Dendritic cell treated with granulocyte-macrophage colony-stimulating factor and Interleukin-4, amounts not matched to agents 40 ng/mL and 50 ng/mL, for 4 days (primary cell): ENCODE results near the gene IBA57.
"Not testable (repeated sequence)": the region's sequence is repeated elsewhere in the genome, so short reads cannot be mapped to it uniquely, and the experiment has no call there.

ENCODE experiments used
- H3K27ac Mint-ChIP-seq: one replicate; pipeline ENCODE4 v1.8.0; 2022; ENCODE audit warnings: mild to moderate bottlenecking, mixed read lengths
- H3K27me3 Mint-ChIP-seq: one replicate; pipeline ENCODE4 v1.8.0; 2022; ENCODE audit warnings: mild to moderate bottlenecking, mixed read lengths
- H3K36me3 Mint-ChIP-seq: one replicate; pipeline ENCODE4 v1.8.0; 2022; ENCODE audit warnings: low read depth, mixed read lengths
- H3K4me1 Mint-ChIP-seq: one replicate; pipeline ENCODE4 v1.8.0; 2022; ENCODE audit warnings: low read depth, mixed read lengths
- H3K4me3 Mint-ChIP-seq: one replicate; pipeline ENCODE4 v1.8.0; 2022; ENCODE audit warnings: mild to moderate bottlenecking, moderate library complexity, mixed read lengths
- H3K9me3 Mint-ChIP-seq: one replicate; pipeline ENCODE4 v1.8.0; 2022; ENCODE audit warnings: mixed read lengths
- intact Hi-C: fragments of 100-400 bp; cut with micrococcal nuclease; formaldehyde crosslinking; loops from one replicate; pipeline ENCODE4 v1.15.0; 2022

The IBA57 gene

DNA sequence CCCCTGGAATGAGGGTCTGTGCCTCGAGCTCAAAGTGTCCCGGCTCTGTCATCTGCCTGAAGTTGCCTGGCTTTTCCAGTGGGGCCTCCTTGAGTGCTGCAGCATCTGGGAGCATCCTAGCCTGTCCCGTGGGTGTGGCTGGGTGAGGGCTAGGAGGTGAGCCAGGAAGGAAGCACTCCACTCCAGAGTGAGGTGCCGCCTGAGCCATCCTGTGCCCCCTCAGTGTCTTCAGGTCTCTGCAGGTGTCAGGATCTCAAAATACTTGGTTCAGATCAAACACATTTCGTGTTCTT lies 11.5 kb downstream of the IBA57 start:
- Mint-ChIP-seq H3K4me1 (peaks cover 21% of the 10 kb centered on the region), H3K9me3 (no peaks in the 10 kb centered on the region), H3K27ac (no peak overlapping the region), H3K36me3 (peaks cover 19% of the 10 kb centered on the region), H3K4me3 (no peak overlapping the region), H3K27me3 (no peaks in the 10 kb centered on the region)
- intact Hi-C loops = no loop called here

DNA sequence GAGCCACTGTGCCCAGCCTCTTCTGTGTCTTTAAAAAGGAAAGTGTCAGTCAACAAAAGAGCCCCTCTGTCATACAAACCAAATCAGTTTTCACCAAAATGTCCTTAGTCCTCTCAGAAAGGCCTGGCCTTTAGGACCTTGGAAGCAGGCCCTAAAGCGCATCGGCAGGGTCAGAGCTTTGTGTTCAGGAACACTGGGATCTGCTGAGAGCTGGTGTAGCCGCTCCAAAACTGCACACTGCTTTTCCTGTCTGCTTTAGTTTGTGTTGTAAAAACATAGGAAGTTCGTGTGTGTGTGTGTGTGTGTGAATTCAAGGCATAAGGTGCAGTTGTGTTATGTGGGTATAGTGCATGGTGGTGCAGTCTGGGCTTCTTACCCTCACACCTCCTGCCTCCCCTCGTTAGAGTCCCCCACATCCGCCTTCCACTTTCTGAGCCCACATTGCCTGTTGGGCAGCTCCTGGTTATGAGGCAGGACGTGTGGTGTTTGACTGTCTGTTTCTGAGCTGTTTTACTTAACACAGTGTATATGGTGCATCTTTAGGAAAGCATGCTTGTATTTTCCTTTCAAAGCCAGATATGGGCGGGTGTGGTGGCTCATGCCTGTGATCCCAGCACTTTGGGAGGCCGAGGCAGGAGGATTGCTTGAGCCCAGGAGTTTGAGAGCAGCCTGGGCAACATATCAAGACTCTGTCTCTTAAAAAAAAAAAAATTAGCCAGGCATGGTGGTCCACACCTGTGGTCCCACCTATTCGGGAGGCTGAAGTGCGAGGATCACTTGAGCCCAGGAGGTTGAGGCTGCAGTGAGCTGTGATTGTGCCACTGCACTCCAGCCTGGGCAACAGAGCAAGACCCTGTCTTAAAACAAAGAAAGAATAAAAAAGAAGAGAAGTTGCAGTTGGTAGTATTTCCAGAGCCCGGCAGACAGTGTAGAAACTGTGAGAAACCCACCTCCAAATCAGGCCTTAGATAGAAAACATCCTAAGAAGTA lies 12.4 kb downstream of the IBA57 start:
- Mint-ChIP-seq H3K27ac (peak overlapping the region; percentile 58), H3K4me3 (no peak overlapping the region), H3K27me3 (no peaks in the 10 kb centered on the region), H3K36me3 (peaks cover 19% of the 10 kb centered on the region), H3K9me3 (no peaks in the 10 kb centered on the region), H3K4me1 (peaks cover 21% of the 10 kb centered on the region)
- intact Hi-C loops = no loop called here

DNA sequence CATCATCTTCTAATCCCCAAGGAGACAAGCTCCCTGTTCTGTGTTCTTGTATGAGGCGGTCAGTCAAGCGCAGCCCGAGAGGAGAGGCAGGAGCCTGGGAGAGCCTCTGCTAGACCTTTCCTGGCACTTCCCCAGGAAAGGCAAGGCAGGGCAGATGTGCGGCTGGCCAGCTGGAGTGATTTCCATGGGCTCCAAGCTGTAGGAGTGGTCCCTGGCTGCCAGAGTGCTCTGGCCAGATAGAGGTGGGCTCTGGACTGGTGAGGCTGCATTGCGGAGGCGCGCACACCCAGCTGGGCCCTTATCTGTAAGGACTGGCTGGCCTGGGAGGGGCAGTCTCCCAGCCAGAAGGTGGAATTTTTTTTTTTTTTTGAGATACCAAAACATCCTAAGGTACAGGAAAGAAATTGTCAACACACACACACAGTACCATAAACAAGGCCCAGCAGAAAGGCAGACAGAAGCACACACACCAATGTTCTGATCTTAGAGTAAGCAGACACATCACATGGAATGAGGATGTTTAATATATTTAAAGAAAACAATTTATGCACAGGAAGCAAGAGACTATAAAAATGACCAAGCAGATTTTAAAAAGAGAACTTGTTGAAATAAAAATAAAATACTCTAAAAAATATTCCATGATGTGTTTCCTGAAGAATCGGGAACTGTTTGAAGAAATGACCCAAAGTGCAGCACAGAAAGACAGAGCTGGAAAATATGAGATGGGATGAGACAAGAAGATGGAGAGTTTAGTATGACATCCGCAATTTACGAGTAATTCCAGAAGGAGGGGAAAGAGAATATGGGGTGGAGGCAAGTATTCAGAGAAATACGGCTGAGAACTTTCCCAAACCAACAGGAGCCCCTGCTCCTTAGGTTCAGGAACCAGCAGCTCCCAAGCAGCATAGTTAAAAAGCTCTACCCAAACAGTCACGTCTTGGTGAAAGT lies 13.4 kb downstream of the IBA57 start:
- H3K27ac Mint-ChIP-seq = peak overlapping the region; percentile 58
- no peaks in the 10 kb centered on the region for H3K27me3 Mint-ChIP-seq
- no peaks in the 10 kb centered on the region for H3K9me3 Mint-ChIP-seq
- no peak overlapping the region for H3K4me3 Mint-ChIP-seq
- peaks cover 19% of the 10 kb centered on the region for H3K36me3 Mint-ChIP-seq
- H3K4me1 Mint-ChIP-seq = peaks cover 21% of the 10 kb centered on the region
- intact Hi-C loops = no loop called here

DNA sequence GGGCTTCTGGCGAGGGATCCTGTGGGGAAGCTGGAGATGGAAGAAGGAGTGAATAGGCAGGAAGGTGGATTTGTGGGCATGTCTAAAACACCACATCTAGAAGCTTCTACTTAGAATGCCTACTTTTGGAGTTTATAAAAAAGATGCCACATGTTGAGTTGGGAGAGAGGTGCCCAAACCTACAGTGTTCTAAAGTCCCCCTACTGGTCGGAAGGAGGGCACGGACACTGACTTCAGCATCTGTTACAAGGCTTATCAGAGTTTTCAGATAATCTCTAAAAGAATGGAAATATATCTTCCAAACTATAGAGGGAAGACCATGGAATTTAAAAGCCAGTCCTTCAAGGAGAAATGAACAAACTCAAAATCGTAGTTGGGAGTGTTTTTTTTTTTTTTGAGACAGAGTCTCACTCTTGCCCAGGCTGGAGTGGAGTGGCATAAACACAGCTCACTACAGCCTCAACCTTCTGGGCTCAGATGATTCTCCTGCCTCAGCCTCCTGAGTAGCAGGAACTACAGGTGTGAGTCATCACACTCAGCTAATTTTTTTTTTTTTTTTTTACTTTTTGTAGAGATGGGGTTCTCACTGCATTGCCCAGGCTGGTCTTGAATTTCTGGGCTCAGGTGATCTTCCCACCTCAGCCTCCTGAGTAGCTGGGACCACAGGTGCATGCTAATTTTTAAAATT lies 14.8 kb downstream of the IBA57 start:
- Mint-ChIP-seq H3K36me3 (peaks cover 15% of the 10 kb centered on the region), H3K9me3 (no peaks in the 10 kb centered on the region), H3K27ac (no peak overlapping the region), H3K27me3 (no peaks in the 10 kb centered on the region), H3K4me3 (no peak overlapping the region), H3K4me1 (peaks cover 21% of the 10 kb centered on the region)
- intact Hi-C loops = no loop called here

- Mint-ChIP-seq H3K9me3 (no peaks in the 10 kb centered on the region), H3K27ac (no peak overlapping the region), H3K36me3 (peaks cover 8% of the 10 kb centered on the region), H3K27me3 (no peaks in the 10 kb centered on the region), H3K4me1 (peaks cover 21% of the 10 kb centered on the region), H3K4me3 (no peak overlapping the region)
- intact Hi-C loops = no loop called here
These were observed 15.5 kb downstream of the IBA57 start for GRCh38 chr1:228180959-228181644.

DNA sequence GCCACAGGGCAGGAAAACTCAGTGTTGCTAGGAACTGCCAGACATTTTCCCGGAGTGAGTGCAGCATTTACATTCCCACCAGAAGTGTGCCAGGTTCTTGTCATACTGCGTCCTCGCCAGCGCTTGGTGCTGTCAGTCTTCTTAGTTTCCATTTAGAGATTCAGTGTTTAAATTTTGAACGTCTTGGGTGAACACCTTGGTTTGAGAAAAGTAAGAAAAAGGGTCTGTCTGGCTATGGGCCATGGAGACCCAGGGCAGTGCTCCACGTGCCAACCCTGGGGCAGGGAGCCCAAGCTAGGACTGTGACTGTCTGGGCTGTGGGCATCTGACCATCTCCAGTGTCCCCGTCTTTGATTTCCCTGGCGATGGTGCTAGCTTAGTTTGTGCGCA lies 16.0 kb downstream of the IBA57 start:
- H3K4me3 Mint-ChIP-seq = no peak overlapping the region

DNA sequence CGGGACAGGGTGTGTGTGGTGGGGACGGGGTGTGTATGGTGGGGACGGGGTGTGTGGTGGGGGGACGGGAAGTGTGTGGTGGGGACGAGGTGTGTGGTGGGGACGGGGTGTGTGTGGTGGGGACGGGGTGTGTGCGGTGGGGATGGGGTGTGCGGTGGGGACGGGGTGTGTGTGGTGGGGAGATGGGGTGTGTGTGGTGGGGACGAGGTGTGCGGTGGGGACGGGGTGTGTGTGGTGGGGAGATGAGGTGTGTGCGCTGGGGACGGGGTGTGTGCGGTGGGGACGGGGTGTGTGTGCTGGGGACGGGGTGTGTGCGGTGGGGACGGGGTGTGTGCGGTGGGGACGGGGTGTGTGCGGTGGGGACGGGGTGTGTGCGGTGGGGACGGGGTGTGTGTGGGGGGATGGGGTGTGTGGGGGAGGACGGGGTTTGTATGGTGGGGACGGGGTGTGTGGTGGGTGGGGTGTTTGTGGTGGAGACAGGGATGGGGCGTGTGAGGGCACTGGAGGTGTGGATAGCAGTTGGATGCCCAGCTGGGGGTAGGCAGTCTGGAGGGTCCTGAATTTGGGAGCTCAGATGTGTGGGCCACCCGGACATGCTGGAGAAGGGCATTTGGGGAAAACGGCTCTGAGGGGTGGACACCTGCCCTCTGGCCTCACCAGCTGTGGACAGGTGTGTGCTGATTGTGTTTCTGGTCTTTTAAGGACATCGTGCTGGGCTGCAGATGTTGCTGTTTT lies 16.9 kb downstream of the IBA57 start:
- Mint-ChIP-seq H3K27me3 (no peaks in the 10 kb centered on the region), H3K4me3 (no peak overlapping the region), H3K4me1 (peaks cover 21% of the 10 kb centered on the region), H3K36me3 (no peaks in the 10 kb centered on the region), H3K27ac (no peak overlapping the region), H3K9me3 (no peaks in the 10 kb centered on the region)
- intact Hi-C loops = no loop called here

More for the DNA sequence above, 16.0 kb downstream of the IBA57 start:
- no peak overlapping the region for H3K27ac Mint-ChIP-seq
- no peaks in the 10 kb centered on the region for H3K27me3 Mint-ChIP-seq
- intact Hi-C loops = no loop called here
- H3K36me3 Mint-ChIP-seq = peaks cover 2% of the 10 kb centered on the region
- peaks cover 21% of the 10 kb centered on the region for H3K4me1 Mint-ChIP-seq
- no peaks in the 10 kb centered on the region for H3K9me3 Mint-ChIP-seq

- H3K4me3 Mint-ChIP-seq = no peak overlapping the region
- H3K27me3 Mint-ChIP-seq = no peaks in the 10 kb centered on the region
- H3K4me1 Mint-ChIP-seq = peaks cover 6% of the 10 kb centered on the region
- intact Hi-C loops = no loop called here
- no peaks in the 10 kb centered on the region for H3K9me3 Mint-ChIP-seq
- H3K36me3 Mint-ChIP-seq = no peaks in the 10 kb centered on the region
- no peak overlapping the region for H3K27ac Mint-ChIP-seq
These were observed 18.5 kb downstream of the IBA57 start for GRCh38 chr1:228184152-228184551.

DNA sequence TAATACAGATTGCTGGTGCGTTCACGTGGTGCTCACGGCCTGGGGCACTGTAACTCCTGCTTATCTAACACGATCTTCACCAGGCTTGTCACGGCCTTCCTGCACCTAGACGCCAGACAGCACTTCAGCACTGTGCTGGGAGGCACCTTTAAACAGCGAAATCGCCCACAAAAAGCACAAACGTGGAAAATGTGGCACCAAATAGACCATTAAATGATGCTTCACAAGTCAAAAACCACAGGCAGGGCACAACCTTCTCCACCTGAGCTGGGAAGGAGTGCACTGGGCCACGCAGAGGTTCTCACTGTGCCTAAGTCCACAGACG lies 20.0 kb downstream of the IBA57 start:
- Mint-ChIP-seq H3K27me3 (no peaks in the 10 kb centered on the region), H3K36me3 (no peaks in the 10 kb centered on the region), H3K27ac (no peak overlapping the region), H3K9me3 (no peaks in the 10 kb centered on the region), H3K4me3 (no peak overlapping the region), H3K4me1 (no peaks in the 10 kb centered on the region)
- intact Hi-C loops = no loop called here

DNA sequence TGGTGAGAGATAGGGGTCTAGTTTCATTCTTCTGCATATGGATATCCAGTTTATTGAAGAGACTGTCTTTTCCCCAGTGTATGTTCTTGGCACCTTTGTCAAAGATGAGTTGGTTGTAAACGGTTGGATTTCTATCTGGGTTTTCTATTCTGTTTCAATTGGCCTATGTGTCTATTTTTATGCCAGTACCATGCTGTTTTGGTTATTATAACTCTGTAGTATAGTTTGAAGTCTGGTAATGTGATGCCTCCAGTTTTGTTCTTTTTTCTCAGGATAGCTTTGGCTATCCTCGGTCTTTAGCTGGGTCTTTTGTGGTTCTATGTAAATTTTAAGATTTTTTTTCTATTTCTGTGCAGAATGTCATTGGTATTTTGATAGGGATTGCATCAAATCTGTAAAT lies 22.6 kb downstream of the IBA57 start:
- H3K4me3 Mint-ChIP-seq, H3K27ac Mint-ChIP-seq, H3K9me3 Mint-ChIP-seq, H3K36me3 Mint-ChIP-seq, H3K4me1 Mint-ChIP-seq, H3K27me3 Mint-ChIP-seq, intact Hi-C loops: not testable (repeated sequence)

- no peaks in the 10 kb centered on the region for H3K36me3 Mint-ChIP-seq
- H3K27me3 Mint-ChIP-seq = no peaks in the 10 kb centered on the region
- H3K4me1 Mint-ChIP-seq = no peaks in the 10 kb centered on the region
- intact Hi-C loops = no loop called here
- no peaks in the 10 kb centered on the region for H3K9me3 Mint-ChIP-seq
- no peak overlapping the region for H3K4me3 Mint-ChIP-seq
- H3K27ac Mint-ChIP-seq = no peak overlapping the region
These were observed 24.6 kb downstream of the IBA57 start for GRCh38 chr1:228190182-228190581.

DNA sequence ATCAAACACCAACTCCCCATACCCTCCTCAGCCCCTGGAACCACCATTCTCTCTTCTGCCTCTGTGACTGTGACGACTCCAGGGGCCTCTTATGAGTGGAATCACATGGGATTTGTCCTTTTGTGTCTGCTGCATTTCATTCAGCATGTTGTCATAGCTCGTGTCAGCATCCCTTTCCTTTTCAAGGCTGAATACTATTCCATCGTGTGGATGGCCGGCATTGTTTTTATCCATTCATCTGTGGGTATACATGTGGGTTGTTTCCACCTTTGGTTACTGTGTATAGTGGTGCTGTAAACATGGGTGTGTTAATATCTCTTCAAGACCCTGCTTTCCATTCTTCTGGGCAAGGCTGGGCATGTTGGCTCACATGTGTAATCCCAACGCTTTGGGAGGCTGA lies 25.2 kb downstream of the IBA57 start:
- H3K4me1 Mint-ChIP-seq = no peaks in the 10 kb centered on the region
- no peak overlapping the region for H3K27ac Mint-ChIP-seq
- no peaks in the 10 kb centered on the region for H3K36me3 Mint-ChIP-seq

DNA sequence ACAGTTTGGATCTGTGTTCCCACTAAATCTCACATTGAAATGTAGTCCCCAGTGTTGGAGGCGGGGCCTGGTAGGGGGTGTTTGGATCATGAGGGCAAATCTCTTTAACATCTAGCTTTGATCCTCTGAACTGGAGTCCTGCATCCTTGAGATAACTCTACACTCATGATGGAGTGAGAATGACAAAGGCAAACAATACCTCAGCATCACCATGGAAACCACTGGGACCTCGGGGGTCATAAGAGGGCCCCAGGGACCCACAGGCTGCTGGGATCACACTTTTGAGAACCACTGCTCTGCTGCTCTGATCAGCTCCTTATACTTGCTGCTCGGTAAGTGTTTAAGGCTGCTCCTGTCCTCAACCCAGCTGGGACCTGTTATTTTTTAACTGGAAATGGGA lies 28.8 kb downstream of the IBA57 start:
- H3K4me1 Mint-ChIP-seq = no peaks in the 10 kb centered on the region
- peaks cover 7% of the 10 kb centered on the region for H3K36me3 Mint-ChIP-seq
- H3K4me3 Mint-ChIP-seq = no peak overlapping the region
- intact Hi-C loops = no loop called here
- peaks cover 22% of the 10 kb centered on the region for H3K9me3 Mint-ChIP-seq
- no peak overlapping the region for H3K27ac Mint-ChIP-seq
- no peaks in the 10 kb centered on the region for H3K27me3 Mint-ChIP-seq

More for the DNA sequence above, 25.2 kb downstream of the IBA57 start:
- no peaks in the 10 kb centered on the region for H3K27me3 Mint-ChIP-seq
- intact Hi-C loops = no loop called here
- H3K4me3 Mint-ChIP-seq = no peak overlapping the region
- no peaks in the 10 kb centered on the region for H3K9me3 Mint-ChIP-seq
